ENCODE measurements around the gene GLP2R. TPM values are rescaled to one million over a fixed set of nuclear protein-coding genes. Genes with fewer than 3 reads are reported as not detected.

The GLP2R gene
- total RNA-seq, 1 experiment from 2014 or later, result not detected

- no peak for DNase-seq
- H3K27me3 ChIP-seq (ENCODE audit: control insufficient read depth, insufficient read depth, low read length), result no peaks in the 10 kb centered on the region
- no peak overlapping the region for H3K4me3 ChIP-seq (ENCODE audit: insufficient read depth, low read depth, low read length)
- H3K36me3 ChIP-seq (replicated peaks; ENCODE audit: control insufficient read depth, insufficient read depth, low read length), result no peaks in the 10 kb centered on the region
These were observed 23.0 kb upstream of the GLP2R start for GRCh38 chr17:9802697-9803096.

DNA sequence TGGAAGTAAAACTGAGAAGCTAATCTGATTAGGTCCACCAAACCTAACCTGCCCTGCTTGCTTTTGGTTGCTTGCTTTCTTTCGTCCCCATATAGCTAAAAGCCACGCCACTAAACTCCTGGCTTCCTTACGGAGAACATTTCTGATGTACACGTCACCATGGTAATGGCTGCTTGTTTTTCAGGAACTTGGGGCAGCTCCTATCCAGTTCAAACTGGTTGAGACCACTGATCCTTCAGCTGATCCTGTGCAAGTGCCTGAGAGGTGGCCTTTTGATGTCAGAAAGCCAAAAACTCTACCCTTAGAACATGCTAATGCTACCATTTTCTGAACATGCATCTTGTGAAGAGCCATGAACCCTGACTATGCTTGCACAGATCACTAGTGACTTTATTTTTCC lies 20.0 kb upstream of the GLP2R start:
- H3K36me3 ChIP-seq (replicated peaks; ENCODE audit: control insufficient read depth, insufficient read depth, low read length), result no peaks in the 10 kb centered on the region
- DNase-seq, result no peak
- no peaks in the 10 kb centered on the region for H3K27me3 ChIP-seq (ENCODE audit: control insufficient read depth, insufficient read depth, low read length)
- H3K4me3 ChIP-seq (ENCODE audit: insufficient read depth, low read depth, low read length), result no peak overlapping the region

DNA sequence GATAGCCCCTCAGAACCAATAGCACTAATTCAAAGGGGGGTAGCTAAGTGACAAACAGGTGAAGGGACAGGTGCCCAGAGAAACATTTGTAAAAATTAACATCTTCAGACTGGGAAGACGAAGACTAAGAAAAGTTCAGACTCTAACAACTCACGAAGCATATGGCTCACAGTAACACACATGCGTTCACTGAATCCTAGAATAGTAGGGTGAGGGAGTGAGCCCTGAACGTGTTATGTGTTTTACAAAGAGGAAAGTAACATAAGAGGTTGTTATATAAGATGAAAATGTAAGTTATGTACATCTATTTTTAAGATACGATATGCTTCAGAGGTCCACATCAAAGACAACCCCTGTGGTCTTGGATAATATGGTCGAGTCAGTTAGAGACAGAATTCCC lies 19.0 kb upstream of the GLP2R start:
- Histone ChIP-seq H3K27me3 (ENCODE audit: control insufficient read depth, insufficient read depth, low read length) (no peaks in the 10 kb centered on the region), H3K4me3 (ENCODE audit: insufficient read depth, low read depth, low read length) (no peak overlapping the region), H3K36me3 (replicated peaks; ENCODE audit: control insufficient read depth, insufficient read depth, low read length) (no peaks in the 10 kb centered on the region)
- DNase-seq, result no peak

- no peaks in the 10 kb centered on the region for H3K27me3 ChIP-seq (ENCODE audit: control insufficient read depth, insufficient read depth, low read length)
- no peaks in the 10 kb centered on the region for H3K36me3 ChIP-seq (replicated peaks; ENCODE audit: control insufficient read depth, insufficient read depth, low read length)
- H3K4me3 ChIP-seq (ENCODE audit: insufficient read depth, low read depth, low read length), result no peak overlapping the region
- DNase-seq, result no peak
These were observed 16.3 kb upstream of the GLP2R start for GRCh38 chr17:9809409-9809808.

DNA sequence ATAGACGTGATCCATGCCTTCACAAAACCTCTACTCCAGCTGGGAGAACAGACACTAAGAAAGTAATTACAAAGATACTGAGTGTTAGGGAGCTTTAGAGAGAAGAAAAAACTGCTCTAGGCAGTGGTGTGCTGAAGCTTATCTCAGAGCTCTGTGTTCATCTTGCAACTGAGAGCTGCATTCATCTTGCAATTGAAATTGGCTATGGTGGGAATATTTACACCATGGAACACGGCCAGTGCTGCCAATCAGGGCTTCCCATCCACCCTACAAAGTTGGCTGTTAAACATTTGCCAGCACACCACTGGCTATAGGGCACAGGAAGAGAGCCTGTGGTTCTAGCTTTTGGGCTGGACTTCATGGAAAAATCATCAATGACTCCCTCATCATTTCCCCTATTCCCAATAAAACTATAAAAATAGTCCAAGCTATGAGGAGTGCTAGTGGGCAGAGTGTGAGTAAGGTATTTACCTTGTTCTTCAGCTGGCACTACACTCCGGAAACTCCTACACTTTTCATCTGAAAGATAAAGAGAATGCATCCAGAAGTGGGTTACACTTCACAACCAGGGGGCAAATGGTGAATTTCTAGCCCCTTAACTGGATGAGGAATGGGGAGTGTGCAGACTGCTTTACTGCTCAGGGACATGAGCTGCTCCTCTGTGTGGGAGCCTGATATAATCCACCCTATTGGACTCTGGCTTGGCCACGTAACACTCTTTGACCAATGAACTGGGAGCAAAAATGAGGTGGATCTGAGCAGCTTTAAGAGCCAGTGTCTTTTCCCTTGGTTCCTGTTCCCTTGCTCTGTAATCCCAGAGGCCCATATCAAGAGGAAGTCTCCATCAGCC lies 15.4 kb upstream of the GLP2R start:
- no peak overlapping the region for H3K4me3 ChIP-seq (ENCODE audit: insufficient read depth, low read depth, low read length)
- no peaks in the 10 kb centered on the region for H3K27me3 ChIP-seq (ENCODE audit: control insufficient read depth, insufficient read depth, low read length)
- DNase-seq, result no peak
- H3K36me3 ChIP-seq (replicated peaks; ENCODE audit: control insufficient read depth, insufficient read depth, low read length), result no peaks in the 10 kb centered on the region

DNA sequence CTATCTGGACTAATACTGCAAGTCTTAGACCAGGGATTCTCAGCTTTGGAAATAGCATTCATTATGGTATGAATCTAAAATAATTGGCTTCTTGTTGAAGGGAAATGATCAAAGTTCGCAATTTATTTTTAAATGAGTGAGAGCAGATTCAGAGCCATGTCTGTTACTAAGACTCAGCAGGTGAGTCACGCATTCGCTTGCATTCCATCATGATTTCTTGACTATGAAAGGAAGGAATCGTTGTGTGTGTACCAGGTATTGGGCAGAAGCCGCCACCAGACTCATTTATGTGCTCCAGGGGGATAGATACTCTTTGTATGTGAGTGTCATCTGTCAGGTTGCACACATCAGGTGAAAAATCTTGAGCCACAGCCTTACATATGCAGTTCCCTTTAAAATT lies 14.6 kb upstream of the GLP2R start:
- Histone ChIP-seq H3K27me3 (ENCODE audit: control insufficient read depth, insufficient read depth, low read length) (no peaks in the 10 kb centered on the region), H3K4me3 (ENCODE audit: insufficient read depth, low read depth, low read length) (no peak overlapping the region), H3K36me3 (replicated peaks; ENCODE audit: control insufficient read depth, insufficient read depth, low read length) (no peaks in the 10 kb centered on the region)
- no peak for DNase-seq

- Histone ChIP-seq H3K36me3 (replicated peaks; ENCODE audit: control insufficient read depth, insufficient read depth, low read length) (no peaks in the 10 kb centered on the region), H3K27me3 (ENCODE audit: control insufficient read depth, insufficient read depth, low read length) (no peaks in the 10 kb centered on the region), H3K4me3 (ENCODE audit: insufficient read depth, low read depth, low read length) (no peak overlapping the region)
- no peak for DNase-seq
These were observed 14.2 kb upstream of the GLP2R start for GRCh38 chr17:9811537-9811936.

GRCh38 chr17:9813166-9813565 lies 12.6 kb upstream of the GLP2R start:
- no peak for DNase-seq
- no peak overlapping the region for H3K4me3 ChIP-seq (ENCODE audit: insufficient read depth, low read depth, low read length)
- no peaks in the 10 kb centered on the region for H3K27me3 ChIP-seq (ENCODE audit: control insufficient read depth, insufficient read depth, low read length)
- H3K36me3 ChIP-seq (replicated peaks; ENCODE audit: control insufficient read depth, insufficient read depth, low read length), result no peaks in the 10 kb centered on the region

DNA sequence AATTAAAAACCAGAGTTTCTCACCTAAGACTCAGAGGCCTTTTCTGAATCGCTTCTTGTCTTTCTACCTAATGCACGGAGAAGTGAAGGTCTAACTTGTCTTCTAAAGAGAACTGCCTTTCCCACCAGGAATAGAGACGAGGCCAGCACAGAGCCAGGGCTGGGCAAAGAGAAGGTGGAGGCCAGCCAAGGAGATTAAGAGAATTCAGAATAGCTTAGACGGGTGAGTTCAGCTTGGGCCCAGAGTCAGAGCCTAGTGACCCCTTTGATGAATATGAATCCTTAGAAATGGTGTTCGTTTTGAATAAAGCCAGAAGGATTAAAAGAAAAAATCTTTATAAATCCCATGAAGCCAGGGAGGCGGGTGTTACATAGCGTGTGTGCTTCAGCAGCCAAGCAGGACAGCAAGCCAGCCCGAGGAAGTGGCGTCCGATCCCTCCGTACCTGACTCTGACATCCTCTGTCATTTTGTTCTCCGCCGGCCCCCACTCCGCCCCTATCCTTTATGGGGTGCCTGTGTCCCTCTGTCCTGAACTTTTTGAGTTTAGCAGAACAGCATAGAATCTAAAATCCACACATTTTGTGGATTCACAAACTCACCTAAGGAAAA lies 11.3 kb upstream of the GLP2R start:
- H3K36me3 ChIP-seq (replicated peaks; ENCODE audit: control insufficient read depth, insufficient read depth, low read length), result no peaks in the 10 kb centered on the region
- H3K4me3 ChIP-seq (ENCODE audit: insufficient read depth, low read depth, low read length), result no peak overlapping the region
- H3K27me3 ChIP-seq (ENCODE audit: control insufficient read depth, insufficient read depth, low read length), result no peaks in the 10 kb centered on the region
- no peak for DNase-seq

GRCh38 chr17:9816472-9816871 lies 9.3 kb upstream of the GLP2R start:
- no peaks in the 10 kb centered on the region for H3K27me3 ChIP-seq (ENCODE audit: control insufficient read depth, insufficient read depth, low read length)
- DNase-seq, result no peak
- no peaks in the 10 kb centered on the region for H3K36me3 ChIP-seq (replicated peaks; ENCODE audit: control insufficient read depth, insufficient read depth, low read length)
- H3K4me3 ChIP-seq (ENCODE audit: insufficient read depth, low read depth, low read length), result no peak overlapping the region

DNA sequence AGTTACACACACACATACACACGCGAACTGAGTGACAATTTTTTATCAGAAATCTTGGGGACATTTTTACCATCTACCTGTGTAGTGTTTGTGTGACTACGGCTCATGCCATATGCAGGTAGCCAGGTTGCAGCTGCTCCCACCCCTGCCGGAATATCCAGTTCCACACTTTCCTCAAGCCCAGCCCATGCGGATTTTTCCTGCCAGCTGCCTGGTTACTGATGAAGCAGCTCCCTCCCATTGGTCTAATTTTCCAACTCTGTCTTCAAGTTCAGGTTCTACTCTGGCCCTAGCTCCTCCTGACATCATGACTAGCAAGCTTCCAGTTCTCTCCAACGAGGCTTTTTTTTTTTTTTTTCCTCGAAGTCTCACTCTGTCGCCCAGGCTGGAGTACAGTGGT lies 8.6 kb upstream of the GLP2R start:
- H3K4me3 ChIP-seq (ENCODE audit: insufficient read depth, low read depth, low read length), result no peak overlapping the region
- no peaks in the 10 kb centered on the region for H3K36me3 ChIP-seq (replicated peaks; ENCODE audit: control insufficient read depth, insufficient read depth, low read length)
- H3K27me3 ChIP-seq (ENCODE audit: control insufficient read depth, insufficient read depth, low read length), result no peaks in the 10 kb centered on the region
- DNase-seq, result peak; percentile 67

DNA sequence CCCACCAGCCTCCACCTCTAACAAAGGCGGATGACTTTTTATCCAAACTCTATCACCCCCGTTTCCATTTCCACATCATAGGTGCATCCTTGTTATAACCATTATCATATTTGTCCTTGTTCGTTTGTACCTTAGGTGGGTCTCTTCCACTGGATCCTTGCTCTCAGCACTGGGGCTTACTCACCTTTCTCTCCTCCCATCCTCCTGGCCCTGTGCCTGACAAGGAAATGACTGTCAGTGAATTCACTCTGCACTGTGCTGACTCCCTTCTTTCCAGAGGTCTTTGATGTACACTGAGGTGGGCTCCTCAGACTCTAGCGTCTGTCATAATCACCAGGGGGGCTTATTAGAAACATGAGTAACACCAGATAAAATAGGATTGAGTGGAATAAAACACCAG lies 7.0 kb upstream of the GLP2R start:
- H3K36me3 ChIP-seq (replicated peaks; ENCODE audit: control insufficient read depth, insufficient read depth, low read length), result no peaks in the 10 kb centered on the region
- no peak overlapping the region for H3K4me3 ChIP-seq (ENCODE audit: insufficient read depth, low read depth, low read length)
- H3K27me3 ChIP-seq (ENCODE audit: control insufficient read depth, insufficient read depth, low read length), result no peaks in the 10 kb centered on the region
- no peak for DNase-seq

GRCh38 chr17:9820448-9820847 lies 5.3 kb upstream of the GLP2R start:
- no peak for DNase-seq

GRCh38 chr17:9821921-9822320 lies 3.8 kb upstream of the GLP2R start, which contains the start of gene GSG1L2:
GSG1L2 (minus strand) TSS chr17:9822079; CDS start chr17:9822071, 8 bp downstream.
- no peak within 1 kb of the TSS for H3K4me3 ChIP-seq (ENCODE audit: insufficient read depth, low read depth, low read length)

More at GRCh38 chr17:9820448-9820847, 5.3 kb upstream of the GLP2R start:
- H3K36me3 ChIP-seq (replicated peaks; ENCODE audit: control insufficient read depth, insufficient read depth, low read length), result no peaks in the 10 kb centered on the region
- H3K27me3 ChIP-seq (ENCODE audit: control insufficient read depth, insufficient read depth, low read length), result no peaks in the 10 kb centered on the region
- H3K4me3 ChIP-seq (ENCODE audit: insufficient read depth, low read depth, low read length), result no peak overlapping the region

GRCh38 chr17:9824094-9824493 lies 1.6 kb upstream of the GLP2R start:
- Histone ChIP-seq H3K36me3 (replicated peaks; ENCODE audit: control insufficient read depth, insufficient read depth, low read length) (no peaks in the 10 kb centered on the region), H3K4me3 (ENCODE audit: insufficient read depth, low read depth, low read length) (no peak overlapping the region), H3K27me3 (ENCODE audit: control insufficient read depth, insufficient read depth, low read length) (no peaks in the 10 kb centered on the region)
- peak; percentile 76 for DNase-seq

More at GRCh38 chr17:9821921-9822320, 3.8 kb upstream of the GLP2R start, which contains the start of gene GSG1L2:
- Histone ChIP-seq H3K27me3 (ENCODE audit: control insufficient read depth, insufficient read depth, low read length) (no peaks in the 10 kb centered on the region), H3K36me3 (replicated peaks; ENCODE audit: control insufficient read depth, insufficient read depth, low read length) (no peaks in the 10 kb centered on the region)
- no peak for DNase-seq
